ENCODE results near the gene EFCAB12.

- TF ChIP-seq CTCF (IDR thresholded peaks at IDR 0.05; ENCODE audit: insufficient read depth, low read depth, low read length) (no peak), EZH2 (IDR thresholded peaks at IDR 0.05; ENCODE audit: insufficient read depth, low read length) (no peak)
These were observed 25.0 kb downstream of the EFCAB12 start for GRCh38 chr3:129403450-129403849.

Data from astrocyte (in vitro differentiated cells and primary cell).